Left lung (tissue), 10 donors: ENCODE data around the gene MYBPHL. TPM values are rescaled to one million over a fixed set of nuclear protein-coding genes. Genes with fewer than 3 reads are reported as not detected.

Experiments
- ATAC-seq: fragments of 200-7000 bp; cut with Tn5 transposase; one replicate; pipeline ENCODE4 v1.9.1; 2020; ENCODE audit warnings: moderate library complexity
- DNase-seq, 4 donors: peaks; one replicate each; pipeline ENCODE4 v3.0.0-alpha.2; 2013 to 2020
- H3K27ac ChIP-seq, 2 donors: fragments of 200-600 bp; sonication (generic) in 1 of 2; one replicate each; pipeline versions ENCODE4 v1.5.0 to v1.8.0; 2020 to 2021
- H3K27me3 ChIP-seq, 2 donors: fragments of 200-600 bp; sonication (generic) in 1 of 2; one replicate each; pipeline versions ENCODE4 v1.5.0 to v1.8.0; 2020 to 2021
- H3K36me3 ChIP-seq, 2 donors: fragments of 200-600 bp; sonication (generic) in 1 of 2; one replicate each; pipeline versions ENCODE4 v1.5.0 to v1.8.0; 2020 to 2021
- H3K4me1 ChIP-seq, 2 donors: fragments of 200-600 bp; one replicate each; pipeline ENCODE4 v1.8.0; 2021
- H3K4me3 ChIP-seq, 2 donors: fragments of 200-600 bp; sonication (generic) in 1 of 2; one replicate each; pipeline versions ENCODE4 v1.5.0 to v1.8.0; 2020 to 2021; ENCODE audit warnings: mild to moderate bottlenecking in 1 of 2
- H3K9me3 ChIP-seq, 2 donors: fragments of 200-600 bp; sonication (generic) in 1 of 2; one replicate each; pipeline versions ENCODE4 v1.5.0 to v1.8.0; 2020 to 2021
- intact Hi-C, 2 donors: fragments of 100-400 bp; cut with DNase I; formaldehyde crosslinking; loops; one replicate each; pipeline versions ENCODE4 v1.11.2 to v1.14.2; 2022
- polyA plus RNA-seq, 6 donors: library from polyadenylated mRNA; unstranded; fragments of 120-200 nt; gene quantifications; one replicate each; pipeline ENCODE4 v1.2.1, GENCODE V29; 2013; ENCODE audit not compliant: insufficient read length in 6 of 6
- total RNA-seq, 2 donors: library from RNA; stranded (reverse); fragmentation: NEBNext Ultra II Directional; extraction: Animal tissue kit (Norgen Biotek cat#: 25700); gene quantifications; one replicate each; pipeline ENCODE4 v1.2.1, GENCODE V29; 2021
- TF ChIP-seq, protein P1 (sequence below), 2 donors: fragments of 200-600 bp; sonication (generic) in 1 of 2; IDR thresholded peaks; one replicate each; pipeline versions ENCODE4 v1.5.0 to v1.8.0; 2021; ENCODE audit warnings: antibody characterized with exemption in 2 of 2
- donor health status: DM: no; HTN: yes; CAD: no.
- donor health status: DM: no; HTN: no; CAD: no.

MYBPHL gene
- total and polyA plus RNA-seq, 8 donors: 0.24 to 21.4 (median 0.35) TPM; not detected in 2

DNA sequence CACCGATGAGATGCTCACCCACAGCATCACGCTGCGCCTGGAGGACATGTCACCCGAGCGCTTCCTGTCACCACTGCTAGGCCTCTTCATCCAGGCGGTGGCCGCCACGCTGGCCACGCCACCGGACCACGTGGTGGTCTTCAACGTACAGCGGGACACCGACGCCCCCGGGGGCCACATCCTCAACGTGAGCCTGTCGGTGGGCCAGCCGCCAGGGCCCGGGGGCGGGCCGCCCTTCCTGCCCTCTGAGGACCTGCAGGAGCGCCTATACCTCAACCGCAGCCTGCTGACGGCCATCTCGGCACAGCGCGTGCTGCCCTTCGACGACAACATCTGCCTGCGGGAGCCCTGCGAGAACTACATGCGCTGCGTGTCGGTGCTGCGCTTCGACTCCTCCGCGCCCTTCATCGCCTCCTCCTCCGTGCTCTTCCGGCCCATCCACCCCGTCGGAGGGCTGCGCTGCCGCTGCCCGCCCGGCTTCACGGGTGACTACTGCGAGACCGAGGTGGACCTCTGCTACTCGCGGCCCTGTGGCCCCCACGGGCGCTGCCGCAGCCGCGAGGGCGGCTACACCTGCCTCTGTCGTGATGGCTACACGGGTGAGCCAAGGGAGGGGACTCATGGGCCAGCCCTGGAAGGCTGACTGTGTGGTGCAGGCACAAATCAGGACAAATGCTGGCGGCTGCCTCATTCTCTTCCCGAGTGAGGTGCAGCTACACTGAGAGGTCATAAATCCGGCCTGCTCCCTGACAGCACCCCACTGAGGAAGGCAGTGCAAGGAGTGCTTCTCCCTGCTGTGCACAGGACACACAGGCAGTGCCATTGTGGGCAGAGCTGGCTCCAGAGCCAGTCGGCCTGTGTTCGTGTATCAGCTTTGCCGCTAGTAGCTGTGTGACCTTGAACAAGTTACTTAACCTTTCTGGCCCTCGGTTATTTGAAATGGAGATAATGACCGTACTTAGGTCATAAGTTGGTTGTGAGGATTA, 48.0 kb downstream of the MYBPHL start:
- TF ChIP-seq, protein P1, sequence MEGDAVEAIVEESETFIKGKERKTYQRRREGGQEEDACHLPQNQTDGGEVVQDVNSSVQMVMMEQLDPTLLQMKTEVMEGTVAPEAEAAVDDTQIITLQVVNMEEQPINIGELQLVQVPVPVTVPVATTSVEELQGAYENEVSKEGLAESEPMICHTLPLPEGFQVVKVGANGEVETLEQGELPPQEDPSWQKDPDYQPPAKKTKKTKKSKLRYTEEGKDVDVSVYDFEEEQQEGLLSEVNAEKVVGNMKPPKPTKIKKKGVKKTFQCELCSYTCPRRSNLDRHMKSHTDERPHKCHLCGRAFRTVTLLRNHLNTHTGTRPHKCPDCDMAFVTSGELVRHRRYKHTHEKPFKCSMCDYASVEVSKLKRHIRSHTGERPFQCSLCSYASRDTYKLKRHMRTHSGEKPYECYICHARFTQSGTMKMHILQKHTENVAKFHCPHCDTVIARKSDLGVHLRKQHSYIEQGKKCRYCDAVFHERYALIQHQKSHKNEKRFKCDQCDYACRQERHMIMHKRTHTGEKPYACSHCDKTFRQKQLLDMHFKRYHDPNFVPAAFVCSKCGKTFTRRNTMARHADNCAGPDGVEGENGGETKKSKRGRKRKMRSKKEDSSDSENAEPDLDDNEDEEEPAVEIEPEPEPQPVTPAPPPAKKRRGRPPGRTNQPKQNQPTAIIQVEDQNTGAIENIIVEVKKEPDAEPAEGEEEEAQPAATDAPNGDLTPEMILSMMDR (IDR thresholded peaks at IDR 0.05): no peak
- Histone ChIP-seq H3K27me3 (no peaks in the 10 kb centered on the region), H3K4me3 (no peak overlapping the region), H3K9me3 (no peaks in the 10 kb centered on the region), H3K4me1 (peaks cover 13 to 16% of the 10 kb centered on the region in 2 donors), H3K27ac (no peak overlapping the region), H3K36me3 (no peaks in the 10 kb centered on the region)
- peak in 1 of 4 donors; percentile 73 for DNase-seq
- no peak for ATAC-seq
- intact Hi-C loops: no loop called here

GRCh38 chr1:109257682-109258421, 49.0 kb downstream of the MYBPHL start:
- TF ChIP-seq, protein P1 (IDR thresholded peaks at IDR 0.05): no peak
- DNase-seq (peak in 1 of 4 donors; percentile 63), ATAC-seq (no peak)
- Histone ChIP-seq H3K27me3 (no peaks in the 10 kb centered on the region), H3K36me3 (no peaks in the 10 kb centered on the region), H3K9me3 (no peaks in the 10 kb centered on the region), H3K27ac (no peak overlapping the region), H3K4me3 (no peak overlapping the region), H3K4me1 (peaks cover 13 to 15% of the 10 kb centered on the region in 2 donors)
- intact Hi-C loops: no loop called here

- Histone ChIP-seq H3K4me3 (no peak overlapping the region), H3K27ac (no peak overlapping the region), H3K27me3 (no peaks in the 10 kb centered on the region), H3K9me3 (no peaks in the 10 kb centered on the region), H3K36me3 (no peaks in the 10 kb centered on the region), H3K4me1 (peaks cover 13 to 15% of the 10 kb centered on the region in 2 donors)
- intact Hi-C loops: no loop called here
- DNase-seq: no peak
- no peak for ATAC-seq
- TF ChIP-seq, protein P1 (IDR thresholded peaks at IDR 0.05): no peak
Measured at GRCh38 chr1:109256971-109257681, 49.7 kb downstream of the MYBPHL start.

- TF ChIP-seq, protein P1 (IDR thresholded peaks at IDR 0.05): no peak
- Histone ChIP-seq H3K4me1 (peaks cover 13 to 15% of the 10 kb centered on the region in 2 donors), H3K4me3 (no peak overlapping the region), H3K27ac (no peak overlapping the region), H3K27me3 (peaks cover 0 to 4% of the 10 kb centered on the region in 2 donors), H3K9me3 (no peaks in the 10 kb centered on the region), H3K36me3 (no peaks in the 10 kb centered on the region)
- intact Hi-C loops: no loop called here
- no peak for ATAC-seq
- peak in 1 of 4 donors; percentile 51 for DNase-seq
Measured at GRCh38 chr1:109256085-109256484, 50.7 kb downstream of the MYBPHL start.
